Measurements from ENCODE around the gene CADM1. TPM values are rescaled to one million over a fixed set of nuclear protein-coding genes. Genes with fewer than 3 reads are reported as not detected.

The CADM1 gene
- total and polyA plus RNA-seq, 2 donors from 2014 or later, result 24.0 to 33.5 TPM

- no peak for TF ChIP-seq CTCF (IDR thresholded peaks at IDR 0.05; ENCODE audit: borderline replicate concordance, extremely low read depth, insufficient read depth)
- Histone ChIP-seq H3K4me3 (ENCODE audit: low read length in 3 of 3) (no peak overlapping the region), H3K9me3 (ENCODE audit: control insufficient read depth in 2 of 3, insufficient read depth in 1 of 3, low read length in 3 of 3) (no peaks in the 10 kb centered on the region), H3K36me3 (ENCODE audit: control insufficient read depth in 2 of 3, insufficient read depth in 3 of 3, low read length in 3 of 3) (no peaks in the 10 kb centered on the region), H3K9ac (ENCODE audit: low read length in 3 of 3) (no peak overlapping the region), H3K27ac (ENCODE audit: low read depth in 2 of 2, low read length in 2 of 2) (no peak overlapping the region), H3K27me3 (ENCODE audit: control insufficient read depth, insufficient read depth, low read length) (no peaks in the 10 kb centered on the region), H3K4me1 (ENCODE audit: control insufficient read depth in 2 of 3, insufficient read depth in 2 of 3, low read depth in 1 of 3, low read length in 3 of 3) (no peaks in the 10 kb centered on the region)
- intact Hi-C loops (cut with DNase I), result no loop called here
- no peak for DNase-seq
- no peak for FAIRE-seq
Observed at GRCh38 chr11:115347106-115347505, 157.1 kb downstream of the CADM1 start.

- Histone ChIP-seq H3K36me3 (ENCODE audit: control insufficient read depth in 2 of 3, insufficient read depth in 3 of 3, low read length in 3 of 3) (no peaks in the 10 kb centered on the region), H3K9ac (ENCODE audit: low read length in 3 of 3) (no peak overlapping the region), H3K9me3 (ENCODE audit: control insufficient read depth in 2 of 3, insufficient read depth in 1 of 3, low read length in 3 of 3) (no peaks in the 10 kb centered on the region), H3K27me3 (ENCODE audit: control insufficient read depth, insufficient read depth, low read length) (no peaks in the 10 kb centered on the region), H3K4me1 (ENCODE audit: control insufficient read depth in 2 of 3, insufficient read depth in 2 of 3, low read depth in 1 of 3, low read length in 3 of 3) (no peaks in the 10 kb centered on the region), H3K27ac (ENCODE audit: low read depth in 2 of 2, low read length in 2 of 2) (no peak overlapping the region), H3K4me3 (ENCODE audit: low read length in 3 of 3) (no peak overlapping the region)
- FAIRE-seq (no peak), DNase-seq (no peak)
- intact Hi-C loops (cut with DNase I), result no loop called here
- no peak for TF ChIP-seq CTCF (IDR thresholded peaks at IDR 0.05; ENCODE audit: borderline replicate concordance, extremely low read depth, insufficient read depth)
Observed at GRCh38 chr11:115345840-115346239, 158.4 kb downstream of the CADM1 start.

- Histone ChIP-seq H3K4me1 (ENCODE audit: control insufficient read depth in 2 of 3, insufficient read depth in 2 of 3, low read depth in 1 of 3, low read length in 3 of 3) (no peaks in the 10 kb centered on the region), H3K9me3 (ENCODE audit: control insufficient read depth in 2 of 3, insufficient read depth in 1 of 3, low read length in 3 of 3) (no peaks in the 10 kb centered on the region), H3K27me3 (ENCODE audit: control insufficient read depth, insufficient read depth, low read length) (no peaks in the 10 kb centered on the region), H3K36me3 (ENCODE audit: control insufficient read depth in 2 of 3, insufficient read depth in 3 of 3, low read length in 3 of 3) (no peaks in the 10 kb centered on the region), H3K27ac (ENCODE audit: low read depth in 2 of 2, low read length in 2 of 2) (no peak overlapping the region), H3K9ac (ENCODE audit: low read length in 3 of 3) (no peak overlapping the region), H3K4me3 (ENCODE audit: low read length in 3 of 3) (no peak overlapping the region)
- peak in 1 of 5 donors; percentile 47 for DNase-seq
- no peak for TF ChIP-seq CTCF (IDR thresholded peaks at IDR 0.05; ENCODE audit: borderline replicate concordance, extremely low read depth, insufficient read depth)
- intact Hi-C loops (cut with DNase I), result no loop called here
- no peak for FAIRE-seq
Observed at GRCh38 chr11:115345361-115345760, 158.9 kb downstream of the CADM1 start.

GRCh38 chr11:115344846-115345245 is 159.4 kb downstream of the CADM1 start:
- DNase-seq (no peak), FAIRE-seq (no peak)
- Histone ChIP-seq H3K36me3 (ENCODE audit: control insufficient read depth in 2 of 3, insufficient read depth in 3 of 3, low read length in 3 of 3) (no peaks in the 10 kb centered on the region), H3K4me3 (ENCODE audit: low read length in 3 of 3) (no peak overlapping the region), H3K4me1 (ENCODE audit: control insufficient read depth in 2 of 3, insufficient read depth in 2 of 3, low read depth in 1 of 3, low read length in 3 of 3) (no peaks in the 10 kb centered on the region), H3K27me3 (ENCODE audit: control insufficient read depth, insufficient read depth, low read length) (no peaks in the 10 kb centered on the region), H3K9me3 (ENCODE audit: control insufficient read depth in 2 of 3, insufficient read depth in 1 of 3, low read length in 3 of 3) (no peaks in the 10 kb centered on the region), H3K9ac (ENCODE audit: low read length in 3 of 3) (no peak overlapping the region), H3K27ac (ENCODE audit: low read depth in 2 of 2, low read length in 2 of 2) (no peak overlapping the region)
- intact Hi-C loops (cut with DNase I), result no loop called here
- no peak for TF ChIP-seq CTCF (IDR thresholded peaks at IDR 0.05; ENCODE audit: borderline replicate concordance, extremely low read depth, insufficient read depth)
